Measurements from ENCODE around the gene ALK.
"Not testable (repeated sequence)": the region's sequence is repeated elsewhere in the genome, so short reads cannot be mapped to it uniquely, and the experiment has no call there.

Gene ALK

GRCh38 chr2:29753671-29754444 lies 167.5 kb downstream of the ALK start:
- DNase-seq, result no peak

- DNase-seq, result no peak
Observed at GRCh38 chr2:29751390-29751789, 170.0 kb downstream of the ALK start.

GRCh38 chr2:29750463-29750862 lies 170.9 kb downstream of the ALK start:
- not testable (repeated sequence) for DNase-seq

GRCh38 chr2:29749843-29750242 lies 171.5 kb downstream of the ALK start:
- DNase-seq, result no peak

- no peak for DNase-seq
Observed at GRCh38 chr2:29749041-29749440, 172.3 kb downstream of the ALK start.

- no peak for DNase-seq
Observed at GRCh38 chr2:29747786-29748470, 173.5 kb downstream of the ALK start.

- DNase-seq, result no peak
Observed at GRCh38 chr2:29744976-29745375, 176.4 kb downstream of the ALK start.

- DNase-seq, result no peak
Observed at GRCh38 chr2:29743516-29743915, 177.9 kb downstream of the ALK start.

GRCh38 chr2:29742656-29743055 lies 178.7 kb downstream of the ALK start:
- no peak for DNase-seq

GRCh38 chr2:29741132-29741531 lies 180.3 kb downstream of the ALK start:
- DNase-seq, result no peak

- DNase-seq, result no peak
Observed at GRCh38 chr2:29733965-29734364, 187.4 kb downstream of the ALK start.

- no peak for DNase-seq
Observed at GRCh38 chr2:29733213-29733612, 188.2 kb downstream of the ALK start.

- no peak for DNase-seq
Observed at GRCh38 chr2:29731948-29732347, 189.4 kb downstream of the ALK start.

GRCh38 chr2:29729932-29730331 lies 191.5 kb downstream of the ALK start:
- DNase-seq, result no peak

- no peak for DNase-seq
Observed at GRCh38 chr2:29729401-29729800, 192.0 kb downstream of the ALK start.

GRCh38 chr2:29726976-29727375 lies 194.4 kb downstream of the ALK start:
- no peak for DNase-seq

GRCh38 chr2:29725610-29726009 lies 195.8 kb downstream of the ALK start:
- DNase-seq, result no peak

GRCh38 chr2:29724282-29724681 lies 197.1 kb downstream of the ALK start:
- DNase-seq, result no peak

GRCh38 chr2:29723255-29724001 lies 198.0 kb downstream of the ALK start:
- no peak for DNase-seq

GRCh38 chr2:29719639-29720038 lies 201.7 kb downstream of the ALK start:
- DNase-seq, result no peak

- DNase-seq, result no peak
Observed at GRCh38 chr2:29718076-29718686, 203.2 kb downstream of the ALK start.

GRCh38 chr2:29715655-29716054 lies 205.7 kb downstream of the ALK start:
- no peak for DNase-seq

- no peak for DNase-seq
Observed at GRCh38 chr2:29714333-29714732, 207.1 kb downstream of the ALK start.

Measured in right kidney (tissue), 1 donor.